Caco-2 (cell line): ENCODE measurements around the gene EDN2. TPM values are rescaled to one million over a fixed set of nuclear protein-coding genes. Genes with fewer than 3 reads are reported as not detected.

Experiments used
- BruUV-seq: library from RNA; stranded (reverse); fragments of 400-500 nt; replicated peaks from 2 replicates; lab custom pipeline; 2021; lab: Mats Ljungman, UMichigan
- CTCF ChIA-PET: fragments of 300-600 bp; sonication (Branson Sonifier 250); formaldehyde crosslinking; loops from one replicate; lab custom pipeline; 2022; ENCODE audit warnings: antibody characterized with exemption; lab: Charles Lee
- POLR2A ChIA-PET: fragments of 300-600 bp; sonication (Branson Sonifier 250); formaldehyde crosslinking; loops from one replicate; lab custom pipeline; 2022; ENCODE audit warnings: antibody characterized with exemption; lab: Charles Lee
- DNase-seq, 2 experiments: peaks; one replicate each; pipeline versions ENCODE4 v3.0.0 to v3.0.0-alpha.2; 2020 to 2022
- H3K27me3 ChIP-seq: replicated peaks from 2 replicates; pipeline ENCODE4 v1.6.0; 2011; ENCODE audit warnings: low read length; ENCODE audit not compliant: control insufficient read depth, insufficient read depth
- H3K36me3 ChIP-seq: 2 replicates; pipeline ENCODE4 v1.5.1; 2011; ENCODE audit warnings: low read length; ENCODE audit not compliant: control insufficient read depth, insufficient read depth
- H3K4me1 ChIP-seq: fragments of 250-450 bp; sonication (Bioruptor Pico); 2 replicates; pipeline ENCODE4 v1.5.1; 2020; ENCODE audit warnings: mild to moderate bottlenecking
- H3K4me3 ChIP-seq: 2 replicates; pipeline ENCODE4 v1.5.1; 2011; ENCODE audit warnings: low read depth, mild to moderate bottlenecking, control low read depth, low read length
- H3K9me3 ChIP-seq: fragments of 250-450 bp; sonication (Bioruptor Pico); 2 replicates; pipeline ENCODE4 v1.5.1; 2020; ENCODE audit warnings: mild to moderate bottlenecking, moderate library complexity
- H3K27ac Mint-ChIP-seq: one replicate; pipeline ENCODE4 v1.8.0; 2022; ENCODE audit warnings: mixed read lengths; ENCODE audit not compliant: unreplicated experiment
- H3K27me3 Mint-ChIP-seq: one replicate; pipeline ENCODE4 v1.8.0; 2022; ENCODE audit warnings: mixed read lengths; ENCODE audit not compliant: insufficient read depth, unreplicated experiment
- H3K36me3 Mint-ChIP-seq: one replicate; pipeline ENCODE4 v1.8.0; 2022; ENCODE audit warnings: mild to moderate bottlenecking, mixed read lengths; ENCODE audit not compliant: insufficient read depth, unreplicated experiment
- H3K4me1 Mint-ChIP-seq: one replicate; pipeline ENCODE4 v1.8.0; 2022; ENCODE audit warnings: low read depth, mixed read lengths; ENCODE audit not compliant: unreplicated experiment
- H3K4me3 Mint-ChIP-seq: one replicate; pipeline ENCODE4 v1.8.0; 2022; ENCODE audit warnings: mild to moderate bottlenecking, moderate library complexity, mixed read lengths; ENCODE audit not compliant: unreplicated experiment
- H3K9me3 Mint-ChIP-seq: one replicate; pipeline ENCODE4 v1.8.0; 2022; ENCODE audit warnings: mixed read lengths; ENCODE audit not compliant: unreplicated experiment
- CTCF ChIP-seq, 2 experiments: fragments of 200-600 bp in 1 of 2; IDR thresholded peaks; 1 replicate in 1 of 2; 2 replicates in 1 of 2; pipeline versions ENCODE4 v1.5.1 to v1.8.0; 2011 to 2022; ENCODE audit warnings: antibody characterized with exemption in 1 of 2, control low read depth in 1 of 2, inconsistent platforms in 1 of 2, low read depth in 1 of 2, low read length in 1 of 2, mild to moderate bottlenecking in 1 of 2, moderate library complexity in 1 of 2; ENCODE audit not compliant: insufficient read depth in 1 of 2, severe bottlenecking in 1 of 2, unreplicated experiment in 1 of 2
- intact Hi-C: fragments of 100-400 bp; cut with micrococcal nuclease; formaldehyde crosslinking; loops from one replicate; pipeline ENCODE4 v1.10.0; 2022; ENCODE audit not compliant: unreplicated experiment
- total RNA-seq: library from RNA; stranded (reverse); gene quantifications from 2 replicates; pipeline ENCODE4 v1.2.3, GENCODE V29; 2022

The EDN2 gene
- total RNA-seq, 1 experiment from 2014 or later: not detected

DNA sequence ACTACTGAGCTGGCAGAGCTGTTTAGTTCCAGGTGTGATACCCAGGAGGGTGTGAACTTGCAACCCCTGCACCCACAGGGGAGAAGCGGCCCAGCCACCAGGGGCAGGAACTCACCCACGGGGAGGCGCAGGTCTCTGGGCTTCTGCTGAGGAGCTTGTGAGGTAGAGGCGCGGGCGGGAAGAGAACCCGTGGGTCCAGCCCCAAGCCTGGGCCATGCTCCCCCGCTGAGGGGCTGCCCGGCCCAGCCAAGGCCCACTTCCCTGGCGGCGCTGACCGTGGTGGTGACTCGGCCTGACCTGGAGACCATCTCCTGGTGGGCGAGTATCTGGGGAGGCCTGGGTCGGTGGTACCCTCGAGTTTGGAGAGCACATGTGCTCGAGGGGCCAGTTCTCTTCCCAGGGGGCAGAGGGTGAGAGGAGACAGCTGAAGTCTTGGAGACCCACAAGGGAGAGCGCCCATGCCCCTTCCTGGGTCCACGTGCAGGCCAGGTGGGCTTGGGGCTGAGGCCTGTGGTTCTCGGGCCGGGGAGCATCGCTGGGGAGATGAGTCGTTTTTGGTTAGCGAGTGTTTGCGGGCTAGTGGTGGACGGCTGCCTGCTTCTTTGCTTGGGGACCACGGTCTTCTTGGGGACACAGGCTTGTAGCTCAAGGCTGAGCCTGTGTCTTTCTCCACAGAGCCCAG is 28.4 kb upstream of the EDN2 start:
- intact Hi-C loops: loop anchor here (10.0 kb wide), 1 partner anchor 248 kb away; no protein-coding TSS in a partner anchor
- POLR2A ChIA-PET: interaction anchor here (0.5 kb wide), 1 partner anchor 16 kb away, joined by 4 read pairs; no protein-coding TSS in a partner anchor
- no peaks in the 10 kb centered on the region for H3K36me3 Mint-ChIP-seq
- CTCF ChIA-PET: no interaction called here
- Histone ChIP-seq H3K36me3 (no peaks in the 10 kb centered on the region), H3K4me1 (peaks cover 32% of the 10 kb centered on the region), H3K9me3 (no peaks in the 10 kb centered on the region), H3K27me3 (no peaks in the 10 kb centered on the region), H3K4me3 (no peak overlapping the region)
- H3K4me3 Mint-ChIP-seq: no peak overlapping the region
- H3K27ac Mint-ChIP-seq: no peak overlapping the region
- no peaks in the 10 kb centered on the region for H3K9me3 Mint-ChIP-seq
- no peak for DNase-seq
- no peaks in the 10 kb centered on the region for H3K27me3 Mint-ChIP-seq
- H3K4me1 Mint-ChIP-seq: peaks cover 7% of the 10 kb centered on the region
- no TSS peak for BruUV-seq
- TF ChIP-seq CTCF (IDR thresholded peaks at IDR 0.05; ENCODE audit: insufficient read depth in 1 of 2, low read depth in 1 of 2, low read length in 1 of 2, severe bottlenecking in 1 of 2, unreplicated experiment in 1 of 2): no peak

DNA sequence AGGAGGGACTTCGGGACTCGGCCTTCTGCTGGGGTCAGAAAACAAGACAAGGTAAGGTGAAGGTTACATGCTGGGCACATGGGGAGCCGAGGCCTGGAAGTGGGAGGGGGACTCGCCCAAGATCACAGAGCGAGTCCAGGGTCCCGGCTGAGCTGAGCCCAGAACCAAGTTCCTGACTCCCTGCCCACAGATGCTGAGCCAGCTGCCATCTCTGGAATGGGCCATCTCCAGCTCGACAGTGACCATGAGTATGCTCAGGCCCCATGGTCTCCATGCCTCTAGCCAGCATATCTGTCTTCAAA is 26.7 kb upstream of the EDN2 start:
- POLR2A ChIA-PET: no interaction called here
- Mint-ChIP-seq H3K27me3 (no peaks in the 10 kb centered on the region), H3K4me1 (peaks cover 7% of the 10 kb centered on the region), H3K27ac (no peak overlapping the region), H3K36me3 (no peaks in the 10 kb centered on the region), H3K4me3 (no peak overlapping the region), H3K9me3 (no peaks in the 10 kb centered on the region)
- BruUV-seq: no TSS peak
- Histone ChIP-seq H3K9me3 (no peaks in the 10 kb centered on the region), H3K4me1 (peaks cover 27% of the 10 kb centered on the region), H3K27me3 (no peaks in the 10 kb centered on the region), H3K4me3 (no peak overlapping the region), H3K36me3 (no peaks in the 10 kb centered on the region)
- CTCF ChIA-PET: no interaction called here
- intact Hi-C loops: loop anchor here (10.0 kb wide), 1 partner anchor 246 kb away; no protein-coding TSS in a partner anchor
- DNase-seq: no peak
- TF ChIP-seq CTCF (IDR thresholded peaks at IDR 0.05; ENCODE audit: insufficient read depth in 1 of 2, low read depth in 1 of 2, low read length in 1 of 2, severe bottlenecking in 1 of 2, unreplicated experiment in 1 of 2): no peak

DNA sequence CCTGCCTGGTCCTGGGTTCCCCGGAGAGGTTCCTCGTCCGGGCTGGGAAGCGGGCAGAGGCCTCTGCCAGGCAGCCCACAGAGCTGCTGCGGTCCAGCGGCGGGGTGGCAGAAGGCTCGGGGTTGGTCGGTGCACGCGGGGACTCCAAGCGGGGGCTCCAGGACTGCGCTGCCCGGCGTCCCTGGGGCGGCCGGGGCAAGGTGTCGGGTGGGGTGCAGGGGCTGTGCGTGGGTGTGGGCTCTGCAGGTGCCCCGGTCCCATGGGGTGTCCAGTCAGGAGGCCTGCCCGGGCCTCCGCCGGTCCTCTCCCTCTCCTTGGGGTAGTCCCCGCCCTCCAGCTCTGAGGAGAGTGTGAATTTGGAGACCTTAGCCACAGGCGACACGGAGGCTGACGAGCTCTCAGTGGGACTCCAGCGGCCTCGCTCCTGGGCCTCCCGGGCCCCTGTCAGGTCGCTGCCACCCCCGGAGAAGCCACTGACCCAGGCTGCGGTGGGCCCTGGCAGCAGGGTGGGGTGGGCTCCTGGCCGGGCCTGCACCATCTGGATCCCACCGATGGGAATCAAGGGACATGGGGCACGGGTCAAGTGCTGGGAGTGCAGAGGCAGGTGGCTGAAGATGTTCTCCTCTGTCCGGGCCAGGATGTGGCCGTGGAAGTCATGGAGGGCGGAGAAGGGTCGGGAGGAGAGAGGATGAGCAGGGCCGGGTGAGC is 26.2 kb upstream of the EDN2 start:
- H3K4me3 Mint-ChIP-seq: no peak overlapping the region
- no peaks in the 10 kb centered on the region for H3K27me3 ChIP-seq
- H3K4me1 Mint-ChIP-seq: peaks cover 7% of the 10 kb centered on the region
- ChIA-PET CTCF (no interaction called here), POLR2A (no interaction called here)
- H3K4me3 ChIP-seq: no peak overlapping the region
- TF ChIP-seq CTCF (IDR thresholded peaks at IDR 0.05; ENCODE audit: insufficient read depth in 1 of 2, low read depth in 1 of 2, low read length in 1 of 2, severe bottlenecking in 1 of 2, unreplicated experiment in 1 of 2): no peak
- no peaks in the 10 kb centered on the region for H3K36me3 ChIP-seq
- no peaks in the 10 kb centered on the region for H3K36me3 Mint-ChIP-seq
- peaks cover 24% of the 10 kb centered on the region for H3K4me1 ChIP-seq
- no peak overlapping the region for H3K27ac Mint-ChIP-seq
- H3K9me3 Mint-ChIP-seq: no peaks in the 10 kb centered on the region
- H3K9me3 ChIP-seq: no peaks in the 10 kb centered on the region
- BruUV-seq: no TSS peak
- no peaks in the 10 kb centered on the region for H3K27me3 Mint-ChIP-seq
- intact Hi-C loops: loop anchor here (10.0 kb wide), 1 partner anchor 246 kb away; no protein-coding TSS in a partner anchor
- DNase-seq: no peak
